Neural cell (in vitro differentiated cells): Measurements from ENCODE around the gene AARS2.

Source experiments
- CTCF ChIP-seq: fragments of 450-650 bp; IDR thresholded peaks from 2 replicates; pipeline ENCODE4 v1.5.1; 2014; ENCODE audit warnings: antibody characterized with exemption, mild to moderate bottlenecking, moderate library complexity; ENCODE audit not compliant: poor library complexity, severe bottlenecking
- EZH2 ChIP-seq: fragments of 200-600, 300-800 bp; shearing (Covaris generic), sonication (generic); IDR thresholded peaks from 2 replicates; pipeline ENCODE4 v1.6.1; 2014; ENCODE audit warnings: antibody characterized with exemption, low read length, borderline replicate concordance, mild to moderate bottlenecking; ENCODE audit not compliant: insufficient read depth, poor library complexity, severe bottlenecking
- SMC3 ChIP-seq: fragments of 450-650 bp; conservative IDR thresholded peaks from 2 replicates; pipeline ENCODE4 v1.6.1; 2014; ENCODE audit warnings: antibody characterized with exemption, mild to moderate bottlenecking, moderate library complexity; ENCODE audit not compliant: poor library complexity
- TAF1 ChIP-seq: IDR thresholded peaks from 2 replicates; pipeline ENCODE4 v1.6.1; 2012; ENCODE audit warnings: low read depth

DNA sequence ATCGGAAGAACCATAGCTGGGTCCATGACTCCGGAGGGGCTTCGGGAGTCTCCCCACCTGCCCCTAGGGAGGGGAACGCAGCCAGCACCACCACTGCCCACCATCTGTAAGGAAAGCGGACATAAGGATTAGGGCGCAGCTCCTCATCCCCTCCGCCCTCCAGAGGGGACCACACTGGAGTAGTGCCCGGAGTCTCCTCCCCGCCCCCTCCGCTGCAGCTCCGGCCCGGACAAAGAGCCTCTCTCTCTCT, 56.4 kb downstream of the AARS2 start:
- TF ChIP-seq CTCF (no peak), TAF1 (no peak), EZH2 (no peak), SMC3 (no peak)
